Hindlimb muscle (tissue), 1 donor: ENCODE measurements around the gene YARS1. TPM values are rescaled to one million over a fixed set of nuclear protein-coding genes. Genes with fewer than 3 reads are reported as not detected.

ENCODE experiments used
- DNase-seq: peaks from one replicate; pipeline ENCODE4 v3.0.0-alpha.2; 2013
- polyA plus RNA-seq: library from polyadenylated mRNA; unstranded; fragments of 120-200 nt; gene quantifications from one replicate; pipeline ENCODE4 v1.2.1, GENCODE V29; 2013; ENCODE audit not compliant: insufficient read length

The YARS1 gene
- polyA plus RNA-seq, 1 donor: 40.4 TPM

- no peak for DNase-seq
These were observed 53.9 kb downstream of the YARS1 start for GRCh38 chr1:32763221-32763620.

GRCh38 chr1:32761936-32762335 lies 55.2 kb downstream of the YARS1 start:
- no peak for DNase-seq

- DNase-seq: no peak
These were observed 55.8 kb downstream of the YARS1 start for GRCh38 chr1:32761253-32761877.

- no peak for DNase-seq
These were observed 57.0 kb downstream of the YARS1 start for GRCh38 chr1:32759997-32760623.

- DNase-seq: no peak
These were observed 57.6 kb downstream of the YARS1 start for GRCh38 chr1:32759521-32759981.

GRCh38 chr1:32758795-32759430 lies 58.2 kb downstream of the YARS1 start:
- no peak for DNase-seq

GRCh38 chr1:32758177-32758794 lies 58.9 kb downstream of the YARS1 start:
- no peak for DNase-seq

- no peak for DNase-seq
These were observed 59.8 kb downstream of the YARS1 start for GRCh38 chr1:32757213-32757895.

- DNase-seq: no peak
These were observed 61.4 kb downstream of the YARS1 start for GRCh38 chr1:32755810-32756159.

GRCh38 chr1:32755098-32755809 lies 61.9 kb downstream of the YARS1 start:
- no peak for DNase-seq

GRCh38 chr1:32754317-32755097 lies 62.7 kb downstream of the YARS1 start:
- no peak for DNase-seq

- DNase-seq: peak; percentile 74
These were observed 63.4 kb downstream of the YARS1 start for GRCh38 chr1:32753532-32754316.

GRCh38 chr1:32749771-32750170 lies 67.4 kb downstream of the YARS1 start:
- no peak for DNase-seq

GRCh38 chr1:32749332-32749731 lies 67.8 kb downstream of the YARS1 start:
- DNase-seq: no peak

- DNase-seq: no peak
These were observed 68.2 kb downstream of the YARS1 start for GRCh38 chr1:32748926-32749325.

GRCh38 chr1:32748348-32748747 lies 68.8 kb downstream of the YARS1 start:
- no peak for DNase-seq

- DNase-seq: no peak
These were observed 71.0 kb downstream of the YARS1 start for GRCh38 chr1:32746130-32746529.

GRCh38 chr1:32744071-32744425 lies 73.1 kb downstream of the YARS1 start:
- no peak for DNase-seq

GRCh38 chr1:32743380-32744070 lies 73.6 kb downstream of the YARS1 start:
- DNase-seq: no peak

- DNase-seq: no peak
These were observed 74.2 kb downstream of the YARS1 start for GRCh38 chr1:32742956-32743355.
